NCI-H748 (cell line): ENCODE measurements around the gene MSH5.
"Not testable (repeated sequence)": the region's sequence is repeated elsewhere in the genome, so short reads cannot be mapped to it uniquely, and the experiment has no call there.

ENCODE experiments used
- DNase-seq: peaks from one replicate; lab custom pipeline; 2025; ENCODE audit not compliant: unreplicated experiment; lab: John Stamatoyannopoulos, UW

MSH5 gene

DNA sequence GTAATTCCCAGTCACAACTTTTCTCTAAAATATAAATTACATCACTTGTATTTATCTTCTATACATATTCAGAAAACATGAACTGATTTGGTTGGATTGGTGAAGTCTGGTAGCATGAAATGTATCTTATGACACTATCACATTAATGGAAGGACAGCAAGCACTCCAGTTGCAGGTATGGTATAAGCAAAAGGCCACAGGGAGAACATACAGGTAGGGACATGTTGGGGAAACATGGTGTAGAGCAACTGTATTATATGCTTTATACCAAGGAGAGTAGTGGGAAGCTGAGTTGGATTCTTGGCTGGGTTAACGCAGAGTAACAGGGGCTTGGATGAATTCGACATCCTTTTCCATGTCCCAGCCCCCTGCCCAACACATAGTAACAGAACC, 57.2 kb downstream of the MSH5 start:
- DNase-seq: no peak

DNA sequence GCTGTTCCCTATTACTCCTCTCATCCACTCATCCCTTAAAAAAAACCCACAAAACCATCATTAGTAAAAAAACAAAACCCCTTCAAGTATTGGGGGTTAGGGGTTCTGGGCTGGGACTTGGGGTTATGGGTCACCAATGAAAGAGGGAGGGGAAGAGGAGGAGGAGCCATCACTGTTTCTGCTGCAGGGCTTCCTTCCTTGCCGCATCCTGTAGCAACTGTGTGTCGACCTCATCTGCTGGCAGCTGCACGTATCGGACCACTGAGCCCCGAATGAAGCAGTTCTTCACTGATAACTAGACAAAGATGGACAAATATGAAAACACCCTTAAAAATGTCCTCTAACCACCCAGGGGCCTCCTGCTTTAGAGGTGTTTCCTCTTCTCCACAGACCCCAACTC, 57.8 kb downstream of the MSH5 start:
- DNase-seq: no peak

DNA sequence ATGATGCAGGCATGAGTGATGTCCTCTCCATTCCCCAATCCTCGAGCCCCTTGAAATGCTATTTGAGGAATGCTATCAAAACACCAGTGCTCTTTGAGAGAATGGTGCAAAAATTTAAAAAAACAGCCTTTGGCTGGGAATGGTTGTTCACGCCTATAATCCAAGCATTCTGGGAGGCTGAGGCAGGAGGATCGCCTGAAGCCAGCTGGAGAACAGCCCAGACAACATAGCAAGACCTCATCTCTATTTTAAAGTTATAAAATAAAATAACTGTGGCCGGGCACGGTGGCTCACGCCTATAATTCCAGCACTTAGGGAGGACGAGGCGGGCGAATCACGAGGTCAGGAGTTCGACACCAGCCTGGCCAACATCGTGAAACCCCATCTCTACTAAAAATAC, 60.0 kb downstream of the MSH5 start:
- no peak for DNase-seq

DNA sequence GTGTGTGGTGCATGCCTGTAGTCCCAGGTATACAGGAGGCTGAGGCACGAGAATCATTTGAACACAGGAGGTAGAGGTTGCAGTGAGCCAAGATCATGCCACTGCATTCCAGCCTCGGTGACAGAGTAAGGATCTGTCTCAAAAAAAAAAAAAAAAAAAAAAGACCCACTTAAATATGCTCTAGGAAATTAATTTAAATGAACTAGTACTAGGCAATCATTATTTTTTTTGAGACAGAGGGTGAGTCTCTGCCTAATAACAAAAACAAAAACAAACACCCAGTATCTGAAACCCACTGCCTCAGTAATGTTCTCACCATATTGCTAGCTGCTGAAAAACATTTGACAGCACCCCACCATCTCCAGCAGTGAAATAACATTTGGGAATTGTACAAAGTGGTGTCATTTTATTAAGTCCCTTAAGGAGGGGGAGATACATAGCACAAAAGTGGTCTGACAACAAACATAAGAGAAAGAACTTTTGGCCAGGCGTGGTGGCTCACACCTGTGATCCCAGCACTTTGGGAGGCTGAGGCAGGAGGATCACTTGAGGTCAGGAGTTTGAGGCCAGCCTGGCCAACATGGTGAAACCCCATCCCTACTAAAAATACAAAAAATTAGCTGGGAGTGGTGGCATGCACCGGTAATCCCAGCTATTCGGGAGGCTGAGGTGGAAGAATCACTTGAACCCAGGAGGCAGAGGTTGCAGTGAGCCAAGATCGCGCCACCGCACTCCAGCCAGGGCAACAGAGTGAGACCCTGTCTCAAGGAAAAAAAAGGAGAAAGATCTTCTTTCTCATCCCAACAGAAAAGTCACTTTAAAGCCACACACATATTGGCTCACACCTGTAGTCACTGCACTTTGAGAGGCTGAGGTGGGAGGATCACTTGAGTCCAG, 61.5 kb downstream of the MSH5 start:
- not testable (repeated sequence) for DNase-seq

DNA sequence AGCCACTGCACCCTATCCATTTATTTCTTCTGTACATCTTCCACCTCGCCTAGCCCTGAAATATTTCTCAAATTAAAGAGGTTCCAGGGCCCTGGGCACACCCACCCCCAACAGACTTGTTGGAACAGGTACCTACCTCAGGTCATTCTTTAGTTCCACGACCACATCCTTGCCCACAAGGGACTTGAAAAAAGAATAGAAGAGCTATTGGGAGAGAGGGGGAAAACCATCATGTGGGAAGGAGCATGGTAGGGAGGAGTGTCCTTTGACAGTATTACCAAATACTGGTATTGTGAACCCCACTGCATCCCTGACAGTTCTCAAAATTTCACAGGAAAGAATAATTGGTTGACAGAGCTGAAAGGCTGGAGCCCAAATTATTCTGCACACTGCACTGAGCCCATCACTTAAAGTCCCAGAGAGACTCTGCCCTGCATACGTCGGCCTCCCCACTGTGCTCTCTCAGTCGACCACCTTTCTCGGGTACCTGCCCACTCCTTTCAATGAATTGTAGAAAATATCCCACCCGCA, 66.2 kb downstream of the MSH5 start:
- peak; percentile 52 for DNase-seq

DNA sequence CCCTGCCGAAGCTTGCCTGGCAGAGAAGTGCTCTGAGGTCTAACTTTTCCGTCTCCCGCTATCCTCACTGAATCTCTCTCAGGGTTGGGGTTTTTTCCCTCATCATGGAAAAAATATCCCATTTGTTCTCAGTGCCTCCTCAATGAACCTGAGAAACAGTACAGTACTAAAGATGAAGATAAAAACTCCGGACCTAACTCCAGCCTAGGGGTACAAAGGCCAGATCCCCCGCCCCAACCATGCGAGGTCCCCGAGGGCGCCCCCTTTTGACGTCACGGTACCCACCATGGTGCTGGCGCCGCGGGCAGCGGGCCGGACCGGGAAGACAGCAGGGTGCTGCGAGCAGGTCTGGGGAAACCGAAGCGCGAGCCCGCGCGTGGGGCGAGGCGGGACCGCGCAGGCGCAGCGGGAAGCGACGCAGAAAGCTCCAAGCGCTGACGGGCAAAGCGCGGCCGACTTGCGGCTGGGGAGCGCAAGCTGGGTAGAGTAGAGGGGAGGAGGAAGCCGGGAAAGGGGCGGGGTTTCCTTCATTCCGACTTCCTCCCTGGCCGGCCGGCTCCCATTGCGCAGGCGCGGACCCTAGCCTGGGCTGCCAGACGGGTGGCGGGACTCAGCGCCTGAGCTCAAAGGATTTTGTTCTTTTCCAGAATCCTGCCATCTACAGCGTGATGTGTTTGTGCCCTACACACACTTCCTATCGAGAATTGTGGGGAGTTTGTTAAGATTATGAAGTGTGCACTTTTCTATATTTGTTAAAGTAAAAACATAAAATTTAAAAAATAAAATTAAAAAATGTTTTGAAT, 66.9 kb downstream of the MSH5 start, which contains the start of gene LSM2:
TSS of gene LSM2 (minus strand) at position 497 of the 803 bp plus-strand sequence. CDS start at position 288, 209 bp downstream.
- DNase-seq: peak; percentile 97

DNA sequence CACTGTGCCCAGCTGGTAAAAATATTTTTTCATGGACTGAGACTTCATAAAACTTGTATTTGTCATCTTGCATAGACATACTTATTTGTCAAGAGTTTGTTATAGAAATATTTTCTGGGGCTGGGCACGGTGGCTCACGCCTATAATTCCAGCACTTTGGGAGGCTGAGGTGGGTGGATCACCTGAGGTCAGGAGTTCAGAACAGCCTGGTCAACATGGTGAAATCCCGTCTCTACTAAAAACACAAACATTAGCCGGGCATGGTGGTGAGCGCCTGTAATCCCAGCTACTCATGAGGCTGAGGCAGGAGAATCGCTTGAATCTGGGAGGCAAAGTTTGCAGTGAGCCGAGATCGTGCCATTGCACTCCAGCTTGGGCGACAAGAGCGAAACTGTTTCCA, 68.8 kb downstream of the MSH5 start:
- DNase-seq: not testable (repeated sequence)

DNA sequence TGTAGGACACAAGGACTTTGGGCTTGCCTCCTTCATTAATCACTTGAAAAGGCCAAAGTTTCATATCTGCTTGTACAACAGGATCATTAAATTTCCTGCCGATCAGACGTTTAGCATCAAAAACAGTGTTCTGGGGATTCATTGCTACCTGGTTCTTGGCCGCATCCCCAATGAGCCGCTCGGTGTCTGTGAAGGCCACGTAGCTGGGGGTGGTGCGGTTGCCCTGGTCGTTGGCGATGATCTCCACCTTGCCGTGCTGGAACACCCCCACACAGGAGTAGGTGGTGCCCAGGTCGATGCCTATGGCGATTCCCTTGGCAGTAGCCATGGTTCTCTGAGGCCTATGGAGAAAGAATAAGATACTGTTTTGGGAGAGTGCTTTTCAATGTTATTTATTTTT, 71.8 kb downstream of the MSH5 start:
- no peak for DNase-seq
